H9 (cell line): ENCODE measurements around the gene APPBP2. TPM values are rescaled to one million over a fixed set of nuclear protein-coding genes. Genes with fewer than 3 reads are reported as not detected.

Source experiments
- DNase-seq: peaks from one replicate; pipeline ENCODE4 v3.0.0-alpha.2; 2017
- H2AFZ ChIP-seq: one replicate; pipeline ENCODE4 v1.6.1; 2013; ENCODE audit warnings: mild to moderate bottlenecking, low read length, control low read depth, moderate library complexity
- H2AK5ac ChIP-seq: 2 replicates; pipeline ENCODE4 v1.6.1; 2013; ENCODE audit warnings: low read length, control low read depth, mixed read lengths; ENCODE audit not compliant: insufficient read length
- H2BK120ac ChIP-seq: one replicate; pipeline ENCODE4 v1.6.1; 2013; ENCODE audit warnings: low read depth, mild to moderate bottlenecking, low read length, control low read depth, inconsistent platforms; ENCODE audit not compliant: poor library complexity, severe bottlenecking
- H2BK12ac ChIP-seq: 2 replicates; pipeline ENCODE4 v1.6.1; 2013; ENCODE audit warnings: low read length, control low read depth, mixed read lengths, low read depth; ENCODE audit not compliant: insufficient read length
- H2BK15ac ChIP-seq: 2 replicates; pipeline ENCODE4 v1.6.1; 2013; ENCODE audit warnings: low read depth, low read length, control low read depth
- H2BK20ac ChIP-seq: one replicate; pipeline ENCODE4 v1.6.1; 2013; ENCODE audit warnings: low read depth, mild to moderate bottlenecking, low read length, control low read depth, inconsistent platforms; ENCODE audit not compliant: poor library complexity, severe bottlenecking
- H2BK5ac ChIP-seq: 2 replicates; pipeline ENCODE4 v1.6.1; 2013; ENCODE audit warnings: low read length, control low read depth, mixed read lengths; ENCODE audit not compliant: insufficient read length
- H3K14ac ChIP-seq: 2 replicates; pipeline ENCODE4 v1.6.1; 2013; ENCODE audit warnings: low read length, control low read depth; ENCODE audit not compliant: insufficient read depth
- H3K18ac ChIP-seq: 2 replicates; pipeline ENCODE4 v1.6.1; 2013; ENCODE audit warnings: low read depth, mild to moderate bottlenecking, mixed read lengths, low read length, control low read depth; ENCODE audit not compliant: insufficient read length
- H3K23ac ChIP-seq: 2 replicates; pipeline ENCODE4 v1.6.1; 2013; ENCODE audit warnings: low read length, control low read depth, mixed read lengths, low read depth; ENCODE audit not compliant: insufficient read length
- H3K23me2 ChIP-seq: 2 replicates; pipeline ENCODE4 v1.6.1; 2013; ENCODE audit warnings: low read depth, mild to moderate bottlenecking, mixed read lengths, low read length, control low read depth; ENCODE audit not compliant: insufficient read length, poor library complexity, severe bottlenecking
- H3K27ac ChIP-seq: 2 replicates; pipeline ENCODE4 v1.5.1; 2013; ENCODE audit warnings: low read length, control low read depth, mixed read lengths, low read depth; ENCODE audit not compliant: insufficient read length
- H3K27me3 ChIP-seq: 2 replicates; pipeline ENCODE4 v1.6.1; 2013; ENCODE audit warnings: low read length, control low read depth, inconsistent platforms; ENCODE audit not compliant: insufficient read depth
- H3K4ac ChIP-seq: 2 replicates; pipeline ENCODE4 v1.6.1; 2013; ENCODE audit warnings: low read depth, mild to moderate bottlenecking, control low read depth, inconsistent platforms, low read length, moderate library complexity
- H3K4me1 ChIP-seq: 2 replicates; pipeline ENCODE4 v1.6.1; 2013; ENCODE audit warnings: low read length, control low read depth, inconsistent platforms; ENCODE audit not compliant: insufficient read depth
- H3K4me2 ChIP-seq: 2 replicates; pipeline ENCODE4 v1.6.1; 2013; ENCODE audit warnings: low read length, control low read depth, mixed read lengths; ENCODE audit not compliant: insufficient read length, insufficient read depth
- H3K56ac ChIP-seq: 2 replicates; pipeline ENCODE4 v1.6.1; 2013; ENCODE audit warnings: low read depth, mild to moderate bottlenecking, mixed read lengths, low read length, control low read depth; ENCODE audit not compliant: insufficient read length
- H3K79me1 ChIP-seq: 2 replicates; pipeline ENCODE4 v1.6.1; 2013; ENCODE audit warnings: low read depth, mild to moderate bottlenecking, moderate library complexity, low read length, control low read depth, inconsistent platforms; ENCODE audit not compliant: insufficient read depth, poor library complexity, severe bottlenecking
- H3K79me2 ChIP-seq: 2 replicates; pipeline ENCODE4 v1.6.1; 2013; ENCODE audit warnings: low read length, control low read depth, inconsistent platforms; ENCODE audit not compliant: insufficient read depth
- H3K9ac ChIP-seq: 2 replicates; pipeline ENCODE4 v1.6.1; 2013; ENCODE audit warnings: low read length, control low read depth, mixed read lengths; ENCODE audit not compliant: insufficient read length; ENCODE audit errors: extremely low read depth
- H3K9me3 ChIP-seq: one replicate; pipeline ENCODE4 v1.6.1; 2013; ENCODE audit warnings: low read depth, low read length, inconsistent platforms; ENCODE audit not compliant: control insufficient read depth
- H3T11ph ChIP-seq: one replicate; pipeline ENCODE4 v1.6.1; 2013; ENCODE audit warnings: mild to moderate bottlenecking, low read length, control low read depth, inconsistent platforms
- H4K20me1 ChIP-seq: one replicate; pipeline ENCODE4 v1.6.1; 2013; ENCODE audit not compliant: control insufficient read depth, insufficient read length, insufficient read depth
- H4K5ac ChIP-seq: 2 replicates; pipeline ENCODE4 v1.6.1; 2013; ENCODE audit warnings: low read depth, mild to moderate bottlenecking, mixed read lengths, low read length, control low read depth; ENCODE audit not compliant: insufficient read length
- H4K8ac ChIP-seq: replicated peaks from 2 replicates; pipeline ENCODE4 v1.6.1; 2013; ENCODE audit warnings: low read length, control low read depth, mixed read lengths, low read depth; ENCODE audit not compliant: insufficient read length
- H4K91ac ChIP-seq: 2 replicates; pipeline ENCODE4 v1.6.1; 2013; ENCODE audit warnings: low read depth, mild to moderate bottlenecking, moderate library complexity, mixed read lengths, low read length, control low read depth; ENCODE audit not compliant: insufficient read length
- H3K27ac Mint-ChIP-seq, 3 experiments: 2 replicates in 2 of 3; 3 replicates in 1 of 3; pipeline ENCODE4 v1.8.0; 2020 to 2021; ENCODE audit warnings: mixed read lengths in 3 of 3, mild to moderate bottlenecking in 1 of 3, moderate library complexity in 1 of 3
- H3K27me3 Mint-ChIP-seq: 2 replicates; pipeline ENCODE4 v1.8.0; 2021; ENCODE audit warnings: low read depth, mild to moderate bottlenecking, moderate library complexity, mixed read lengths
- H3K36me3 Mint-ChIP-seq, 3 experiments: 2 replicates in 2 of 3; 3 replicates in 1 of 3; pipeline ENCODE4 v1.8.0; 2020 to 2021; ENCODE audit warnings: low read depth in 3 of 3, mixed read lengths in 3 of 3; ENCODE audit not compliant: insufficient read depth in 1 of 3
- H3K4me1 Mint-ChIP-seq, 2 experiments: 2 replicates each; pipeline ENCODE4 v1.8.0; 2020; ENCODE audit warnings: mixed read lengths in 2 of 2
- H3K4me3 Mint-ChIP-seq, 2 experiments: 2 replicates in 1 of 2; 3 replicates in 1 of 2; pipeline ENCODE4 v1.8.0; 2020 to 2021; ENCODE audit warnings: mild to moderate bottlenecking in 2 of 2, mixed read lengths in 2 of 2, moderate library complexity in 1 of 2
- H3K9me3 Mint-ChIP-seq, 2 experiments: 2 replicates in 1 of 2; 3 replicates in 1 of 2; pipeline ENCODE4 v1.8.0; 2020; ENCODE audit warnings: mild to moderate bottlenecking in 2 of 2, mixed read lengths in 2 of 2, moderate library complexity in 1 of 2
- total RNA-seq: library from RNA; stranded (reverse); gene quantifications from 2 replicates; pipeline ENCODE4 v1.2.1, GENCODE V29; 2021
- TF ChIP-seq, protein P1 (sequence below): fragments of 200-600 bp; sonication (generic); conservative IDR thresholded peaks from 3 replicates; pipeline ENCODE4 v1.8.0; 2021; ENCODE audit warnings: antibody characterized with exemption, mild to moderate bottlenecking

Gene APPBP2
- total RNA-seq, 1 experiment from 2014 or later: 17.0 TPM

DNA sequence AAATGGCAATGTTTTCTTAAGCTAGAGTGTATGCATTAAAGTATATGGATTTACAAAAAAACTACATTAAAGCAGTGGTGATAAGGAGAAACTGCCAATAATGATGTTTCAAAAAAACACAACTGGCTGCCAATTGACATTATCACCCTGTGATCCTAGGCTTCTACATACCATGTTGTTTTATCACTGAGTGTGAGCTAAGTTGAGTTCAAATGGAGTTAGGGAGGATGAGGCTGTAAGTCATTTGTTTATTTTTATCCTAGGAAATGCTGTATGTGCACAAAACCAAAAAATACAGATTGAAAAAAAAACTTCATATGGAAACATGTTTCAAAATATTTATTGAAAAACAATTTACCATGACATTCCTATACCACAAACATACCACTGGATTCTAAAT is 80.9 kb downstream of the APPBP2 start:
- Mint-ChIP-seq H3K27me3 (no peaks in the 10 kb centered on the region; the same call in 1 of the 2 replicates), H3K9me3 (peaks cover 3 to 8% of the 10 kb centered on the region in 2 experiments; a peak in 2 of 5 replicates), H3K36me3 (peaks cover 0 to 21% (median 19%) of the 10 kb centered on the region in 3 experiments; a peak in 5 of 7 replicates), H3K4me1 (no peaks in the 10 kb centered on the region; a peak in 1 of 4 replicates), H3K4me3 (no peak overlapping the region), H3K27ac (no peak overlapping the region)
- H3K18ac ChIP-seq: no peak overlapping the region
- H3K4ac ChIP-seq: no peak overlapping the region
- H4K8ac ChIP-seq: no peak overlapping the region
- H2BK12ac ChIP-seq: no peak overlapping the region
- no peak overlapping the region for H3K27ac ChIP-seq
- H3K79me2 ChIP-seq: no peaks in the 10 kb centered on the region
- no peak overlapping the region for H4K5ac ChIP-seq
- H2BK120ac ChIP-seq: no peak overlapping the region
- no peak overlapping the region for H2AK5ac ChIP-seq
- H2BK15ac ChIP-seq: no peak overlapping the region
- H3K56ac ChIP-seq: no peak overlapping the region
- H3T11ph ChIP-seq: no peak overlapping the region
- H2BK20ac ChIP-seq: no peak overlapping the region
- no peak overlapping the region for H2AFZ ChIP-seq
- H3K14ac ChIP-seq: no peak overlapping the region
- H3K23me2 ChIP-seq: no peaks in the 10 kb centered on the region
- H3K9ac ChIP-seq: no peak overlapping the region
- no peaks in the 10 kb centered on the region for H3K9me3 ChIP-seq
- TF ChIP-seq, protein P1, sequence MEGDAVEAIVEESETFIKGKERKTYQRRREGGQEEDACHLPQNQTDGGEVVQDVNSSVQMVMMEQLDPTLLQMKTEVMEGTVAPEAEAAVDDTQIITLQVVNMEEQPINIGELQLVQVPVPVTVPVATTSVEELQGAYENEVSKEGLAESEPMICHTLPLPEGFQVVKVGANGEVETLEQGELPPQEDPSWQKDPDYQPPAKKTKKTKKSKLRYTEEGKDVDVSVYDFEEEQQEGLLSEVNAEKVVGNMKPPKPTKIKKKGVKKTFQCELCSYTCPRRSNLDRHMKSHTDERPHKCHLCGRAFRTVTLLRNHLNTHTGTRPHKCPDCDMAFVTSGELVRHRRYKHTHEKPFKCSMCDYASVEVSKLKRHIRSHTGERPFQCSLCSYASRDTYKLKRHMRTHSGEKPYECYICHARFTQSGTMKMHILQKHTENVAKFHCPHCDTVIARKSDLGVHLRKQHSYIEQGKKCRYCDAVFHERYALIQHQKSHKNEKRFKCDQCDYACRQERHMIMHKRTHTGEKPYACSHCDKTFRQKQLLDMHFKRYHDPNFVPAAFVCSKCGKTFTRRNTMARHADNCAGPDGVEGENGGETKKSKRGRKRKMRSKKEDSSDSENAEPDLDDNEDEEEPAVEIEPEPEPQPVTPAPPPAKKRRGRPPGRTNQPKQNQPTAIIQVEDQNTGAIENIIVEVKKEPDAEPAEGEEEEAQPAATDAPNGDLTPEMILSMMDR: no peak
- no peak overlapping the region for H3K4me2 ChIP-seq
- no peaks in the 10 kb centered on the region for H3K4me1 ChIP-seq
- no peak overlapping the region for H2BK5ac ChIP-seq
- no peaks in the 10 kb centered on the region for H3K79me1 ChIP-seq
- DNase-seq: no peak
- H3K27me3 ChIP-seq: no peaks in the 10 kb centered on the region
- H3K23ac ChIP-seq: no peak overlapping the region
- no peaks in the 10 kb centered on the region for H4K20me1 ChIP-seq
- H4K91ac ChIP-seq: no peak overlapping the region
